Measurements from ENCODE around the gene SPOCK1. TPM values are rescaled to one million over a fixed set of nuclear protein-coding genes. Genes with fewer than 3 reads are reported as not detected.

The SPOCK1 gene
- total and polyA plus RNA-seq, 2 experiments from 2014 or later: 8.2 to 10.5 TPM

GRCh38 chr5:137055271-137055872 lies 443.8 kb downstream of the SPOCK1 start:
- Mint-ChIP-seq H3K27ac (no peak overlapping the region), H3K4me1 (no peaks in the 10 kb centered on the region), H3K9me3 (no peaks in the 10 kb centered on the region), H3K36me3 (ENCODE audit: low read depth) (no peaks in the 10 kb centered on the region), H3K27me3 (ENCODE audit: insufficient read depth, low read depth, poor library complexity) (no peaks in the 10 kb centered on the region), H3K4me3 (no peak overlapping the region)
- DNase-seq (ENCODE audit: low spot score) (no peak), ATAC-seq (no peak)
- H3K79me2 ChIP-seq (replicated peaks; ENCODE audit: insufficient read depth): no peaks in the 10 kb centered on the region
- H4K20me1 ChIP-seq (replicated peaks; ENCODE audit: insufficient read depth): no peaks in the 10 kb centered on the region
- H3K4me1 ChIP-seq (ENCODE audit: insufficient read depth): no peaks in the 10 kb centered on the region
- H3K4me3 ChIP-seq: no peak overlapping the region
- no peak overlapping the region for H3K4me2 ChIP-seq
- H2AFZ ChIP-seq: no peak overlapping the region
- H3K36me3 ChIP-seq (ENCODE audit: insufficient read depth): no peaks in the 10 kb centered on the region
- no peak for TF ChIP-seq JUNB (IDR thresholded peaks at IDR 0.05; ENCODE audit: unreplicated experiment)
- TF ChIP-seq POLR2AphosphoS5 (IDR thresholded peaks at IDR 0.05; ENCODE audit: low read depth): no peak
- TF ChIP-seq EZH2phosphoT487 (IDR thresholded peaks at IDR 0.05; ENCODE audit: unreplicated experiment): no peak
- TF ChIP-seq CREB1 (CRISPR knock-in tag; IDR thresholded peaks at IDR 0.05; ENCODE audit: low read depth): no peak
- no peak for TF ChIP-seq NANOG (IDR thresholded peaks at IDR 0.05; ENCODE audit: borderline replicate concordance)
- TF ChIP-seq ZNF114 (CRISPR knock-in tag; IDR thresholded peaks at IDR 0.05): no peak
- no peak for TF ChIP-seq ZNF462 (CRISPR knock-in tag; IDR thresholded peaks at IDR 0.05)
- TF ChIP-seq ZNF331 (CRISPR knock-in tag; IDR thresholded peaks at IDR 0.05; ENCODE audit: low read depth): no peak
- TF ChIP-seq CTCF (conservative IDR thresholded peaks at IDR 0.05; ENCODE audit: low read depth in 2 of 2): no peak
- no peak for TF ChIP-seq ETS1 (IDR thresholded peaks at IDR 0.05)
- H3F3A ChIP-seq (replicated peaks; ENCODE audit: low read depth): no peaks in the 10 kb centered on the region
- H3K27ac ChIP-seq (ENCODE audit: low read depth): no peak overlapping the region
- H3K9me2 ChIP-seq (ENCODE audit: insufficient read depth): 0 out of 2 replicates have a peak, but pooled peaks cover 5% of the 10 kb centered on the region
- H3K27me3 ChIP-seq (ENCODE audit: insufficient read depth): no peaks in the 10 kb centered on the region

Data from GM23338 (cell line).